ENCODE results near the gene TUBB4B. TPM values are rescaled to one million over a fixed set of nuclear protein-coding genes. Genes with fewer than 3 reads are reported as not detected.
"Not testable (repeated sequence)": the region's sequence is repeated elsewhere in the genome, so short reads cannot be mapped to it uniquely, and the experiment has no call there.

The TUBB4B gene
- total RNA-seq, 3 donors from 2014 or later (not counting 1 experiment from before 2014, with no cell fraction given) = 84.4 to 121 (median 93.9) TPM

DNA sequence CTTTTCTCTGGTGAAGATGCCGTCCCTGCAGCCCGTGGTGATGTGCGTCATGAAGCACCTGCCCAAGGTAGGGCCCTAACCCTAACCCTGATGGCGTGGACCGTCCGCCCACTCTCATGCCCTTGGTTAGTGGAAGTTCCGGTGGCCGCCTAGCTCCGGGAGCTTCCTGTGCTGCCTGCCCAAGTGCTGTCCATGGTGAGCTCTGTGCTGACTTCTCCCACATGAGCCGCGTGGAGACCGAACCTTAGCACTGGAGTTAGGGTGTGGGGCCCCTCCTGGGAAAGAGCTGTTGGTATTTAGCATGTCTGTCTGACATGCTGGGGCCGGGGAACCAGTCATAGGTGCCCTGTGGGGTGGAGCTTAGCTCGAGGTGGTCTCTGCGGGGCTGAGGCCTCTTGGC lies 15.3 kb downstream of the TUBB4B start:
- H3K27ac ChIP-seq (ENCODE audit: low read length) = no peak overlapping the region
- peaks cover 25% of the 10 kb centered on the region for H3K4me1 ChIP-seq (ENCODE audit: control insufficient read depth, insufficient read depth, low read length)
- H3K27ac Mint-ChIP-seq = no peak overlapping the region
- intact Hi-C loops (cut with micrococcal nuclease) = no loop called here
- H3K4me3 ChIP-seq (ENCODE audit: low read length) = no peak overlapping the region
- H3K4me3 Mint-ChIP-seq = peak overlapping the region; percentile 88
- H3K36me3 ChIP-seq (ENCODE audit: control insufficient read depth, insufficient read depth, low read length) = peaks cover 11% of the 10 kb centered on the region
- no peaks in the 10 kb centered on the region for H3K9me3 Mint-ChIP-seq
- H3K9me3 ChIP-seq (ENCODE audit: control insufficient read depth, insufficient read depth, low read length) = no peaks in the 10 kb centered on the region
- H3K27me3 Mint-ChIP-seq (ENCODE audit: low read depth in 2 of 2) = no peaks in the 10 kb centered on the region
- no peaks in the 10 kb centered on the region for H3K36me3 Mint-ChIP-seq
- peaks cover 0 to 6% of the 10 kb centered on the region in 2 donors for H3K4me1 Mint-ChIP-seq
- TF ChIP-seq, protein P1, sequence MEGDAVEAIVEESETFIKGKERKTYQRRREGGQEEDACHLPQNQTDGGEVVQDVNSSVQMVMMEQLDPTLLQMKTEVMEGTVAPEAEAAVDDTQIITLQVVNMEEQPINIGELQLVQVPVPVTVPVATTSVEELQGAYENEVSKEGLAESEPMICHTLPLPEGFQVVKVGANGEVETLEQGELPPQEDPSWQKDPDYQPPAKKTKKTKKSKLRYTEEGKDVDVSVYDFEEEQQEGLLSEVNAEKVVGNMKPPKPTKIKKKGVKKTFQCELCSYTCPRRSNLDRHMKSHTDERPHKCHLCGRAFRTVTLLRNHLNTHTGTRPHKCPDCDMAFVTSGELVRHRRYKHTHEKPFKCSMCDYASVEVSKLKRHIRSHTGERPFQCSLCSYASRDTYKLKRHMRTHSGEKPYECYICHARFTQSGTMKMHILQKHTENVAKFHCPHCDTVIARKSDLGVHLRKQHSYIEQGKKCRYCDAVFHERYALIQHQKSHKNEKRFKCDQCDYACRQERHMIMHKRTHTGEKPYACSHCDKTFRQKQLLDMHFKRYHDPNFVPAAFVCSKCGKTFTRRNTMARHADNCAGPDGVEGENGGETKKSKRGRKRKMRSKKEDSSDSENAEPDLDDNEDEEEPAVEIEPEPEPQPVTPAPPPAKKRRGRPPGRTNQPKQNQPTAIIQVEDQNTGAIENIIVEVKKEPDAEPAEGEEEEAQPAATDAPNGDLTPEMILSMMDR (IDR thresholded peaks at IDR 0.05) = no peak
- ATAC-seq (no peak), DNase-seq (no peak)
- no peaks in the 10 kb centered on the region for H3K27me3 ChIP-seq (ENCODE audit: control insufficient read depth, insufficient read depth, low read length)
- 95% methylated on average over 15 of the region's 15 CpGs for WGBS (ENCODE audit: insufficient coverage)

DNA sequence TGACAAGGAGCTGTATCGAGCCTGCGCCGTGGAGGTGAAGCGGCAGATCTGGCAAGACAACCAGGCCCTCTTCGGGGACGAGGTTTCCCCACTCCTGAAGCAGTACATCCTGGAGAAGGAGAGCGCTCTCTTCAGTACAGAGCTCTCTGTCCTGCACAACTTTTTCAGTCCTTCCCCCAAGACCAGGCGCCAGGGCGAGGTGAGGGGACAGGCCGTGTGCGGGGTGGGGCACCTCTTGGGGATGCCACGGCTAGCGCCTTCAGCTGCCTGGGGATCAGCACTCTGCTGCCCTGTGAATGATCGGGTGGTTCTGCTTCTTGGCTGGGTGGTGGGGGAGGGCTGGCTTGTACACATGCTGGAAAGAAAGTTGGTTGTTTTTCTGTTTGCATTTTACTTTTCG lies 15.8 kb downstream of the TUBB4B start:
- no peaks in the 10 kb centered on the region for H3K27me3 Mint-ChIP-seq (ENCODE audit: low read depth in 2 of 2)
- H3K4me1 ChIP-seq (ENCODE audit: control insufficient read depth, insufficient read depth, low read length) = peaks cover 25% of the 10 kb centered on the region
- no peaks in the 10 kb centered on the region for H3K36me3 Mint-ChIP-seq
- H3K9me3 Mint-ChIP-seq = no peaks in the 10 kb centered on the region
- whole genome bisulfite sequencing (ENCODE audit: insufficient coverage) = 95% methylated on average over 15 of the region's 15 CpGs
- ATAC-seq (no peak), DNase-seq (no peak)
- peaks cover 0 to 11% of the 10 kb centered on the region in 2 donors for H3K4me1 Mint-ChIP-seq
- no peak overlapping the region for H3K27ac Mint-ChIP-seq
- peaks cover 11% of the 10 kb centered on the region for H3K36me3 ChIP-seq (ENCODE audit: control insufficient read depth, insufficient read depth, low read length)
- no peaks in the 10 kb centered on the region for H3K27me3 ChIP-seq (ENCODE audit: control insufficient read depth, insufficient read depth, low read length)
- H3K9me3 ChIP-seq (ENCODE audit: control insufficient read depth, insufficient read depth, low read length) = no peaks in the 10 kb centered on the region
- intact Hi-C loops (cut with micrococcal nuclease) = no loop called here
- peak overlapping the region; percentile 88 for H3K4me3 Mint-ChIP-seq
- H3K4me3 ChIP-seq (ENCODE audit: low read length) = no peak overlapping the region
- TF ChIP-seq, protein P1 (IDR thresholded peaks at IDR 0.05) = no peak
- H3K27ac ChIP-seq (ENCODE audit: low read length) = no peak overlapping the region

DNA sequence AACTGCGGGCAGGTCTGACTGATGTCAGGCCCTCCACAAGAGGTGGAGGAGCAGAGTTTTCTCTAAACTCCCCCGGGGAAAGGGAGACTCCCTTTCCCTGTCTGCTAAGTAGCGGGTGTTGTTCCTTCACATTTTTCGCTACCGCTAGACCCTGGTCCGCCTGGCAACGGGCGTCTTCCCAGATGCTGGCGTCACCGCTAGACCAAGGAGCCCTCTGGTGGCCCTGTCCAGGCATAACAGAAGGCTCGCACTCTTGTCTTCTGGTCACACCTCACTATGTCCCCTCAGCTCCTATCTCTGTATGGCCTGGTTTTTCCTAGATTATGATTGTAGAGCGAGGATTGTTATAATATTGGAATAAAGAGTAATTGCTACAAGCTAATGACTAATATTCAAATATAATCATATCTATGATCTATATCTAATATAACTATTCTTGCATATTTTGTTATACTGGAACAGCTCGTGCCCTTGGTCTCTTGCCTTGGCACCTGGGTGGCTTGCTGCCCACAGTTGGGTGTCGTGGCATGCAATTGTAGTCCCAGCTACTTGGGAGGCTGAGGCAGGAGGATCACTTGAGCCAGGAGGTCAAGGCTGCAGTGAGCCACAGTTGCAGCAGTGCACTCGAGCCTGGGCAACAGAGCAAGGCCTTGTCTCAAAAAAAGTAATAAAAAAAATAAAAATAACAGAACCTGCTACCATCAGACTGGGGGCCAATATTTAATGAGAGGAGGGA lies 21.3 kb downstream of the TUBB4B start:
- H3K4me3 Mint-ChIP-seq; DNase-seq; H3K27me3 Mint-ChIP-seq (ENCODE audit: low read depth in 2 of 2); H3K4me3 ChIP-seq (ENCODE audit: low read length); H3K36me3 Mint-ChIP-seq; H3K27me3 ChIP-seq (ENCODE audit: control insufficient read depth, insufficient read depth, low read length); H3K9me3 ChIP-seq (ENCODE audit: control insufficient read depth, insufficient read depth, low read length); H3K4me1 ChIP-seq (ENCODE audit: control insufficient read depth, insufficient read depth, low read length); ATAC-seq; H3K27ac Mint-ChIP-seq; intact Hi-C loops (cut with micrococcal nuclease); H3K9me3 Mint-ChIP-seq; H3K27ac ChIP-seq (ENCODE audit: low read length); H3K4me1 Mint-ChIP-seq: not testable (repeated sequence)
- 79% methylated on average over 10 of the region's 15 CpGs for WGBS (ENCODE audit: insufficient coverage)
- peaks cover 31% of the 10 kb centered on the region for H3K36me3 ChIP-seq (ENCODE audit: control insufficient read depth, insufficient read depth, low read length)

DNA sequence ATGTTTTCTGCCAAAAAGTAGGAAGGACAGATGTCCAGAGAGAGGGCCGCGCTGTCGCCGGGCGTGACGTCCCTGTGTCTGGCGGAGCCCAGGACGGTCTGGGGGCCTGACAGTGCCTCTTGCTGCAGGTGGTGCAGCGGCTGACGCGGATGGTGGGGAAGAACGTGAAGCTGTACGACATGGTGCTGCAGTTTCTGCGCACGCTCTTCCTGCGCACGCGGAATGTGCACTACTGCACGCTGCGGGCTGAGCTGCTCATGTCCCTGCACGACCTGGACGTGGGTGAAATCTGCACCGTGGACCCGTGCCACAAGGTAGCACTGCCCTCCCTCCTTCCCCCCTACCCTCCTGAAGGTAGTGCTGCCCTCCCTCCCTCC lies 21.8 kb downstream of the TUBB4B start:
- H3K27ac Mint-ChIP-seq = no peak overlapping the region
- no peaks in the 10 kb centered on the region for H3K36me3 Mint-ChIP-seq
- peaks cover 0 to 6% of the 10 kb centered on the region in 2 donors for H3K4me1 Mint-ChIP-seq
- ATAC-seq (no peak), DNase-seq (no peak)
- Histone ChIP-seq H3K4me3 (ENCODE audit: low read length) (no peak overlapping the region), H3K9me3 (ENCODE audit: control insufficient read depth, insufficient read depth, low read length) (no peaks in the 10 kb centered on the region), H3K4me1 (ENCODE audit: control insufficient read depth, insufficient read depth, low read length) (peaks cover under 1% of the 10 kb centered on the region), H3K36me3 (ENCODE audit: control insufficient read depth, insufficient read depth, low read length) (peaks cover 33% of the 10 kb centered on the region), H3K27ac (ENCODE audit: low read length) (no peak overlapping the region), H3K27me3 (ENCODE audit: control insufficient read depth, insufficient read depth, low read length) (no peaks in the 10 kb centered on the region)
- H3K27me3 Mint-ChIP-seq (ENCODE audit: low read depth in 2 of 2) = no peaks in the 10 kb centered on the region
- TF ChIP-seq, protein P1 (IDR thresholded peaks at IDR 0.05) = no peak
- intact Hi-C loops (cut with micrococcal nuclease) = no loop called here
- WGBS (ENCODE audit: insufficient coverage) = 92% methylated on average over 24 of the region's 24 CpGs
- no peak overlapping the region for H3K4me3 Mint-ChIP-seq
- H3K9me3 Mint-ChIP-seq = no peaks in the 10 kb centered on the region

Measured in natural killer cell (primary cell).